HG02642 (cell line): ENCODE data around the gene LPAR2.
A peak's percentile ranks its signal among the peaks of the same experiment; 100 is the strongest.

ENCODE experiments used
- ATAC-seq: cut with Tn5 transposase; IDR thresholded peaks from one replicate; pipeline ENCODE4 v1.9.1; 2021; ENCODE audit warnings: mild to moderate bottlenecking; ENCODE audit not compliant: unreplicated experiment, poor library complexity

LPAR2 gene

GRCh38 chr19:19602136-19602712 is 25.8 kb downstream of the LPAR2 start:
- no peak for ATAC-seq

- ATAC-seq = no peak
These were observed 27.2 kb downstream of the LPAR2 start for GRCh38 chr19:19600793-19601330.

GRCh38 chr19:19598728-19599451 is 29.1 kb downstream of the LPAR2 start:
- peak; percentile 40 for ATAC-seq

GRCh38 chr19:19597809-19598306 is 30.2 kb downstream of the LPAR2 start:
- peak; percentile 67 for ATAC-seq

GRCh38 chr19:19595171-19595701 is 32.8 kb downstream of the LPAR2 start:
- ATAC-seq = no peak

GRCh38 chr19:19594381-19594780 is 33.6 kb downstream of the LPAR2 start:
- no peak for ATAC-seq

- ATAC-seq = no peak
These were observed 35.3 kb downstream of the LPAR2 start for GRCh38 chr19:19592690-19593089.

- ATAC-seq = peak; percentile 51
These were observed 36.7 kb downstream of the LPAR2 start for GRCh38 chr19:19591133-19591825.

GRCh38 chr19:19588546-19588945 is 39.5 kb downstream of the LPAR2 start:
- no peak for ATAC-seq

GRCh38 chr19:19587771-19588170 is 40.2 kb downstream of the LPAR2 start:
- no peak for ATAC-seq

- no peak for ATAC-seq
These were observed 43.7 kb downstream of the LPAR2 start for GRCh38 chr19:19584356-19584755.

GRCh38 chr19:19582471-19582870 is 45.5 kb downstream of the LPAR2 start:
- no peak for ATAC-seq

- no peak for ATAC-seq
These were observed 46.6 kb downstream of the LPAR2 start for GRCh38 chr19:19581391-19581790.

GRCh38 chr19:19580418-19580817 is 47.6 kb downstream of the LPAR2 start:
- no peak for ATAC-seq

- ATAC-seq = no peak
These were observed 48.3 kb downstream of the LPAR2 start for GRCh38 chr19:19579533-19580361.

- no peak for ATAC-seq
These were observed 49.8 kb downstream of the LPAR2 start for GRCh38 chr19:19578252-19578651.

- ATAC-seq = no peak
These were observed 52.6 kb downstream of the LPAR2 start for GRCh38 chr19:19575411-19575810.
